Pancreas (tissue), 10 donors: ENCODE results near the gene ZFAND2A. TPM values are rescaled to one million over a fixed set of nuclear protein-coding genes. Genes with fewer than 3 reads are reported as not detected.

ENCODE experiments used
- ATAC-seq, 4 donors: fragments of 200-7000 bp; cut with Tn5 transposase; one replicate each; pipeline versions ENCODE4 v1.8.0 to v1.9.1; 2020; ENCODE audit warnings: mild to moderate bottlenecking in 4 of 4, moderate library complexity in 4 of 4
- DNase-seq, 6 donors: peaks; one replicate each; pipeline ENCODE4 v3.0.0-alpha.2; 2020
- FAIRE-seq: peaks from 2 replicates; lab custom pipeline; 2012; peaks lifted over from hg19 to GRCh38; lab: Jason Lieb, UNC
- H3K27ac ChIP-seq, 4 donors: fragments of 200-600 bp; sonication (generic); 1 replicate in 3 of 4; 2 replicates in 1 of 4; pipeline versions ENCODE4 v1.5.0 to v1.8.0; 2020
- H3K27me3 ChIP-seq, 4 donors: fragments of 200-600 bp; one replicate each; pipeline ENCODE4 v1.8.0; 2021
- H3K36me3 ChIP-seq, 3 donors: fragments of 200-600 bp; sonication (generic) in 1 of 3; one replicate each; pipeline versions ENCODE4 v1.5.0 to v1.8.0; 2020 to 2021
- H3K4me1 ChIP-seq, 3 donors: fragments of 200-600 bp; one replicate each; pipeline ENCODE4 v1.8.0; 2021
- H3K4me3 ChIP-seq, 4 donors: fragments of 200-600 bp; sonication (generic) in 2 of 4; one replicate each; pipeline versions ENCODE4 v1.5.0 to v1.8.0; 2020 to 2021
- H3K9me3 ChIP-seq, 4 donors: fragments of 200-600 bp; one replicate each; pipeline ENCODE4 v1.8.0; 2021
- CTCF ChIP-seq, 4 donors: fragments of 200-600 bp; sonication (generic) in 3 of 4; IDR thresholded peaks; one replicate each; pipeline versions ENCODE4 v1.5.0 to v1.8.0; 2021; ENCODE audit warnings: antibody characterized with exemption in 4 of 4
- WGBS, 2 donors: extraction: QIAGEN DNeasy Blood & Tissue Kit; methylation state at CpG; one replicate each; pipeline ENCODE4 v1.1.7; 2013; 5-methylcytosine and 5-hydroxymethylcytosine counted together
- intact Hi-C, 3 donors: fragments of 100-400 bp; cut with DNase I; formaldehyde crosslinking; loops; one replicate each; pipeline versions ENCODE4 v1.11.1 to v1.14.2; 2022
- polyA plus RNA-seq, 2 donors: library from polyadenylated mRNA; stranded (reverse); fragments of 200-250 nt; gene quantifications; one replicate each; pipeline ENCODE4 v1.2.3, GENCODE V29; 2013
- total RNA-seq, 6 donors: library from RNA; stranded (reverse); fragmentation: NEBNext Ultra II Directional in 4 of 6; extraction: Animal tissue kit (Norgen Biotek cat#: 25700) in 4 of 6; gene quantifications; one replicate each; pipeline versions ENCODE4 v1.2.1 to v1.2.4, GENCODE V29; 2021 to 2023
- donor health status: healthy with polysubstance abuse.
- donor health status: DM: no; HTN: no; CAD: no; lungs with moderate emphysema.
- donor health status: DM: no; HTN: no; CAD: no.
- donor health status: control.
- donor health status: control.
- donor health status: Bipolar disorder and iron deficiency.
- donor health status: DM: yes; HTN: yes; CAD: no.
- donor health status: DM: no; HTN: no; CAD: no.
- donor health status: DM: no; HTN: no; CAD: no.
- donor health status: DM: yes; HTN: yes; CAD: no.

The ZFAND2A gene
- total and polyA plus RNA-seq, 8 donors, result 6.1 to 35.0 (median 15.3) TPM

GRCh38 chr7:1141651-1142050 lies 18.3 kb downstream of the ZFAND2A start:
- ATAC-seq (no peak), FAIRE-seq (no peak), DNase-seq (no peak)
- no peaks in the 10 kb centered on the region for H3K27me3 ChIP-seq
- intact Hi-C loops, result loop anchor here in 1 of 3 donors (10.0 kb wide), 1 partner anchor 147 kb away; no protein-coding TSS in a partner anchor
- peaks cover 0 to 13% (median 10%) of the 10 kb centered on the region in 3 donors for H3K4me1 ChIP-seq
- H3K9me3 ChIP-seq, result no peaks in the 10 kb centered on the region
- no peak overlapping the region for H3K27ac ChIP-seq
- no peak overlapping the region for H3K4me3 ChIP-seq
- H3K36me3 ChIP-seq, result no peaks in the 10 kb centered on the region
- TF ChIP-seq CTCF (IDR thresholded peaks at IDR 0.05), result no peak
- 68 to 83% methylated on average over 6 of the region's 6 CpGs for WGBS, 2 donors

- TF ChIP-seq CTCF (IDR thresholded peaks at IDR 0.05), result no peak
- intact Hi-C loops, result loop anchor here in 1 of 3 donors (10.0 kb wide), 1 partner anchor 146 kb away; no protein-coding TSS in a partner anchor
- ATAC-seq, result no peak
- peak in 1 of 6 donors; percentile 10 for DNase-seq
- FAIRE-seq, result no peak
- WGBS, 2 donors, result 83 to 93% methylated on average over 4 of the region's 4 CpGs
- no peaks in the 10 kb centered on the region for H3K36me3 ChIP-seq
- H3K27ac ChIP-seq, result no peak overlapping the region
- no peaks in the 10 kb centered on the region for H3K9me3 ChIP-seq
- H3K27me3 ChIP-seq, result no peaks in the 10 kb centered on the region
- H3K4me3 ChIP-seq, result no peak overlapping the region
- H3K4me1 ChIP-seq, result peaks cover 0 to 13% (median 10%) of the 10 kb centered on the region in 3 donors
These were observed 19.4 kb downstream of the ZFAND2A start for GRCh38 chr7:1140476-1141104.

- peak in 1 of 6 donors; percentile 50 for DNase-seq
- Histone ChIP-seq H3K9me3 (no peaks in the 10 kb centered on the region), H3K4me1 (peaks cover 0 to 13% (median 10%) of the 10 kb centered on the region in 3 donors), H3K36me3 (no peaks in the 10 kb centered on the region), H3K27me3 (no peaks in the 10 kb centered on the region), H3K27ac (peak overlapping the region; percentile 68 to 84 (median 72)), H3K4me3 (peak overlapping the region; percentile 51 to 84 (median 72))
- WGBS, 2 donors, result 8% methylated on average over 48 to 51 of the region's 51 CpGs
- intact Hi-C loops, result no loop called here
- FAIRE-seq, result no peak
- no peak for TF ChIP-seq CTCF (IDR thresholded peaks at IDR 0.05)
- ATAC-seq, result peak; percentile 79 to 87 (median 82)
These were observed 22.4 kb downstream of the ZFAND2A start for GRCh38 chr7:1137517-1138167.

DNA sequence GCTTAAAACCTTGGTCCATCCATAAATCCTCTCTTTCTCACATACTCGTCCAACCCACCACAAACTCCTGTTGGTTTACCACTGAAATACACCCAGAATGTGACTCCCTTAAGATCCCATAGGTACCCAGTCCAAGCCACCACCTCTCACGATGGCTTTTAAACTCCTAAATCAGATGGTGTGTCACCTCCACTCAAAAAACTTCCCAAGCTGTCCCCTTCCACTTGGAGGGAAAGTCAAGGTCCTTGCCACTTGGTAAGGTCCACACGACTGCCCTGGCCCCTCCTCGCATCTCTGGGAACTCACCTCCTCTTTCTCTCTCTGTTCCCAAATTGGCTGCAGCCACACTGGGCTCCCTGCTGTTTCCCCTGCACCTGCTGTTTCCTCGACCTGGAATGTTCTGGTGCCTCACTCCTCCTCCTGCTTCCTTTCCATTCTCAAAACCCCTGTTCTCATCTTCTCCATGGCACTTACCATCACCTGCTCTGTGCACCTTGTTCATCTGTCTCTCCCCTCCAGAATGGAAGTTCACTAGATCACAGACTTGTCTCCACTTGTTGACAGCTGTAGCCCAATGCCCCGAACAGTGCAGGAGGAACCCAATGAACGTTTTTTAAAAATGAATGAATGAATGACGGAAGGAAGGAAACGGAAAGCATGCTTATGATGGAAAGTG lies 23.0 kb downstream of the ZFAND2A start:
- no peak for ATAC-seq

More for the DNA sequence above, 23.0 kb downstream of the ZFAND2A start:
- TF ChIP-seq CTCF (IDR thresholded peaks at IDR 0.05), result no peak
- WGBS, 2 donors, result 13 to 19% methylated on average over 9 of the region's 9 CpGs
- Histone ChIP-seq H3K27me3 (no peaks in the 10 kb centered on the region), H3K27ac (no peak overlapping the region), H3K36me3 (no peaks in the 10 kb centered on the region), H3K4me3 (peak overlapping the region; percentile 51 to 84 (median 72)), H3K4me1 (peaks cover 0 to 13% (median 10%) of the 10 kb centered on the region in 3 donors), H3K9me3 (no peaks in the 10 kb centered on the region)
- FAIRE-seq, result no peak
- intact Hi-C loops, result no loop called here
- peak in 1 of 6 donors; percentile 32 for DNase-seq
